ENCODE results near the gene FCHSD1. TPM values are rescaled to one million over a fixed set of nuclear protein-coding genes. Genes with fewer than 3 reads are reported as not detected.
A peak's percentile ranks its signal among the peaks of the same experiment; 100 is the strongest.

The FCHSD1 gene
- total RNA-seq, 4 donors from 2014 or later = 15.2 to 28.3 (median 22.7) TPM

- WGBS, 2 donors = 68 to 72% methylated on average over 2 of the region's 2 CpGs
- no peak for DNase-seq
- Histone ChIP-seq H3K4me3 (replicated peaks in 1 of 3) (no peak overlapping the region), H3K4me1 (peaks cover 5 to 11% of the 10 kb centered on the region in 2 donors), H3K9me3 (no peaks in the 10 kb centered on the region), H3K27me3 (no peaks in the 10 kb centered on the region), H3K36me3 (no peaks in the 10 kb centered on the region), H3K27ac (no peak overlapping the region)
- intact Hi-C loops (cut with DNase I) = no loop called here
- TF ChIP-seq CTCF (IDR thresholded peaks at IDR 0.05) = no peak
- TF ChIP-seq POLR2A (IDR thresholded peaks at IDR 0.05) = no peak
Measured at GRCh38 chr5:141654298-141654697, 3.1 kb upstream of the FCHSD1 start.

GRCh38 chr5:141651728-141652105, 499 bp upstream of the FCHSD1 start:
- intact Hi-C loops (cut with DNase I) = no loop called here
- no peak for DNase-seq
- no peak overlapping the region for H3K27ac ChIP-seq
- 59 to 60% methylated on average over 9 of the region's 9 CpGs for WGBS, 2 donors
- TF ChIP-seq POLR2A (IDR thresholded peaks at IDR 0.05) (no peak), CTCF (IDR thresholded peaks at IDR 0.05) (no peak)
- H3K4me1 ChIP-seq = peaks cover 5 to 11% of the 10 kb centered on the region in 2 donors
- no peaks in the 10 kb centered on the region for H3K36me3 ChIP-seq
- H3K27me3 ChIP-seq = no peaks in the 10 kb centered on the region
- no peaks in the 10 kb centered on the region for H3K9me3 ChIP-seq
- H3K4me3 ChIP-seq (replicated peaks in 1 of 3) = peak overlapping the region in 1 of 3 donors; percentile 65

- Histone ChIP-seq H3K4me3 (replicated peaks in 1 of 3) (no peak overlapping the region), H3K36me3 (peaks cover 0 to 5% of the 10 kb centered on the region in 2 donors), H3K4me1 (peaks cover 5 to 11% of the 10 kb centered on the region in 2 donors), H3K27me3 (no peaks in the 10 kb centered on the region), H3K9me3 (no peaks in the 10 kb centered on the region), H3K27ac (no peak overlapping the region)
- intact Hi-C loops (cut with DNase I) = no loop called here
- no peak for DNase-seq
- TF ChIP-seq CTCF (IDR thresholded peaks at IDR 0.05) (no peak), POLR2A (IDR thresholded peaks at IDR 0.05) (no peak)
Measured at GRCh38 chr5:141649972-141650371, 1.2 kb downstream of the FCHSD1 start.

GRCh38 chr5:141649056-141649688, 2.0 kb downstream of the FCHSD1 start:
- H3K27ac ChIP-seq = no peak overlapping the region
- TF ChIP-seq POLR2A (IDR thresholded peaks at IDR 0.05) (no peak), CTCF (IDR thresholded peaks at IDR 0.05) (no peak)
- DNase-seq = no peak
- H3K27me3 ChIP-seq = no peaks in the 10 kb centered on the region
- H3K36me3 ChIP-seq = peaks cover 0 to 5% of the 10 kb centered on the region in 2 donors
- WGBS, 2 donors = 90 to 92% methylated on average over 15 to 17 of the region's 17 CpGs
- intact Hi-C loops (cut with DNase I) = no loop called here
- no peak overlapping the region for H3K4me3 ChIP-seq (replicated peaks in 1 of 3)
- H3K4me1 ChIP-seq = peaks cover 5 to 11% of the 10 kb centered on the region in 2 donors
- no peaks in the 10 kb centered on the region for H3K9me3 ChIP-seq

- Histone ChIP-seq H3K9me3 (no peaks in the 10 kb centered on the region), H3K36me3 (peaks cover 0 to 5% of the 10 kb centered on the region in 2 donors), H3K4me3 (replicated peaks in 1 of 3) (no peak overlapping the region), H3K27me3 (no peaks in the 10 kb centered on the region), H3K27ac (no peak overlapping the region), H3K4me1 (peaks cover 5 to 11% of the 10 kb centered on the region in 2 donors)
- DNase-seq = no peak
- no peak for TF ChIP-seq POLR2A (IDR thresholded peaks at IDR 0.05)
- TF ChIP-seq CTCF (IDR thresholded peaks at IDR 0.05) = no peak
- whole genome bisulfite sequencing, 2 donors = 90 to 91% methylated on average over 3 of the region's 3 CpGs
- intact Hi-C loops (cut with DNase I) = no loop called here
Measured at GRCh38 chr5:141647851-141648250, 3.4 kb downstream of the FCHSD1 start.

Data from thyroid gland (tissue), 4 donors.